GM21825 (cell line): ENCODE measurements around the gene PRC1.

Experiments
- ATAC-seq: cut with Tn5 transposase; IDR thresholded peaks from one replicate; pipeline ENCODE4 v1.9.1; 2021; ENCODE audit warnings: mild to moderate bottlenecking, moderate library complexity; ENCODE audit not compliant: unreplicated experiment

Gene PRC1

GRCh38 chr15:90990446-90990845, 3.9 kb downstream of the PRC1 start:
- ATAC-seq: no peak

GRCh38 chr15:90989040-90989768, 5.1 kb downstream of the PRC1 start:
- ATAC-seq: no peak

- ATAC-seq: no peak
Measured at GRCh38 chr15:90988296-90988695, 6.0 kb downstream of the PRC1 start.

GRCh38 chr15:90987561-90988141, 6.7 kb downstream of the PRC1 start:
- no peak for ATAC-seq

- ATAC-seq: peak; percentile 47
Measured at GRCh38 chr15:90986790-90987507, 7.4 kb downstream of the PRC1 start.

GRCh38 chr15:90982135-90982534, 12.2 kb downstream of the PRC1 start:
- ATAC-seq: peak; percentile 38

- ATAC-seq: peak; percentile 73
Measured at GRCh38 chr15:90981681-90982080, 12.7 kb downstream of the PRC1 start.

GRCh38 chr15:90979582-90979981, 14.8 kb downstream of the PRC1 start:
- no peak for ATAC-seq

GRCh38 chr15:90974216-90974615, 20.1 kb downstream of the PRC1 start:
- no peak for ATAC-seq

GRCh38 chr15:90972133-90972532, 22.2 kb downstream of the PRC1 start:
- ATAC-seq: no peak

- ATAC-seq: no peak
Measured at GRCh38 chr15:90970274-90970673, 24.1 kb downstream of the PRC1 start.

GRCh38 chr15:90968434-90968833, 25.9 kb downstream of the PRC1 start:
- no peak for ATAC-seq

GRCh38 chr15:90967206-90967605, 27.1 kb downstream of the PRC1 start:
- no peak for ATAC-seq

GRCh38 chr15:90966262-90966661, 28.1 kb downstream of the PRC1 start:
- ATAC-seq: no peak

GRCh38 chr15:90962021-90962420, 32.3 kb downstream of the PRC1 start:
- no peak for ATAC-seq

GRCh38 chr15:90960298-90961091, 33.8 kb downstream of the PRC1 start:
- no peak for ATAC-seq

GRCh38 chr15:90959894-90960293, 34.4 kb downstream of the PRC1 start:
- no peak for ATAC-seq

- ATAC-seq: no peak
Measured at GRCh38 chr15:90959028-90959595, 35.2 kb downstream of the PRC1 start.

- no peak for ATAC-seq
Measured at GRCh38 chr15:90957791-90958190, 36.5 kb downstream of the PRC1 start.

- no peak for ATAC-seq
Measured at GRCh38 chr15:90957031-90957790, 37.1 kb downstream of the PRC1 start.
